Activated CD4-positive, alpha-beta T cell treated with anti-CD3 and anti-CD28 coated beads, Interleukin-2, amount 50 U/mL, for 48 hours (primary cell): ENCODE measurements around the gene SLF1.

Source experiments
- DNase-seq, 2 experiments: peaks; one replicate each; pipeline ENCODE4 v3.0.0-alpha.2; 2020

The SLF1 gene

DNA sequence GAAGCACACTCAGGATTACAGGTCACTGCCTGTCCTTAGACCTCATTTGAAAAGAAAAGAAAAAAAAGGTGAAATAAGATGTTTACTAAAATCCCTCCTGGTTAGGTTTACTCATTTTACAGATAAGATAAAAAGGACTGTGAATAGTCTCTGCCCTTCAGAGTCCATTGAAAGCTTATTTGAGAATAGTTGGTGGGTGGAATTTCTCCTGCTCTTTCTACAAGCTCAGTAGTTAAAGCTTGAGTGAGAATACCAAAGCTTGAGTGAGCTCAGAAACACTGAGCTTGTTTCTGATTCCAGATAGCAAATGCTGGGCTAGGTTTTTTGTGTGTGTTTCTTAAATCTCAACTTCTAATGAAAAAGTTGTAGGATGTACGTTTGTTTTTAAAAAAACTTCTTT, 106.7 kb downstream of the SLF1 start:
- no peak for DNase-seq

DNA sequence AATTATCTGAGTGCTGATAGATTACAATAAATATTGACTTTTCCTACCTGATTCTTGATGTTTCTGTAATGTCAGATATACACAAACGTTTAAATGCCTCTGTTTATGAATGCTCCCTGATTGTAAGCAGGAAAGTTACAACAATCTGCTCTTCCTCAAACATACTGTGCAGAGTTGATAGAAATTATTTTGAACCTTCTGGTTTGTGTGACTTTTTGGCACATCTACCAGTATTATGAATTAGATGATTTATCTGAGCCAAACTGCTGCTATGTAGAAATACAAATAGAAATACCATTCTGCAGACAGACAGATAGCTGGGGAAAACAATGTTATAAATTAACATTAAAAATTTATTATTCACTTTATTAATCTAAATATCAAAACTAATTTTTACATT, 113.0 kb downstream of the SLF1 start:
- DNase-seq, result no peak

- no peak for DNase-seq
Measured at GRCh38 chr5:94736498-94736897, 118.0 kb downstream of the SLF1 start.

DNA sequence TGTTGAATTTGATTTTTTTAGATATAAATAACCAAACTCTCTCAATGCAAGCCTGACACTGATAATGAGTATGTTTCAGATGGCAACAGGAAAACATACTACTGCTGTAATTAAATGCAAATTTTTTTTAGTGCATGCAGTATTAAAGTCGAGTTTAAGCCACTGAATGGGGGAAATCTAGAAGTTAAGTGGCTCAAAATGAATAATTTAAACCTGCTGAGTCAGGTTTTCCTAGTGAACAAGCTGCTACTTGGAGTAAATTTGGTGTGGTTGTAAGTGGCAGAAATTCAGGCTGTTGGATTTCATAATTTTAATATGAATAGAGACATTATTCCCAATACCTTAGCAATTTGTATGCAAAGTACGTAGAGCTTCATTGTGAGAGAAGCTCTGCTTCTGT, 121.8 kb downstream of the SLF1 start:
- DNase-seq, result no peak

- DNase-seq, result no peak
Measured at GRCh38 chr5:94742852-94743251, 124.4 kb downstream of the SLF1 start.

- no peak for DNase-seq
Measured at GRCh38 chr5:94744906-94745305, 126.4 kb downstream of the SLF1 start.

DNA sequence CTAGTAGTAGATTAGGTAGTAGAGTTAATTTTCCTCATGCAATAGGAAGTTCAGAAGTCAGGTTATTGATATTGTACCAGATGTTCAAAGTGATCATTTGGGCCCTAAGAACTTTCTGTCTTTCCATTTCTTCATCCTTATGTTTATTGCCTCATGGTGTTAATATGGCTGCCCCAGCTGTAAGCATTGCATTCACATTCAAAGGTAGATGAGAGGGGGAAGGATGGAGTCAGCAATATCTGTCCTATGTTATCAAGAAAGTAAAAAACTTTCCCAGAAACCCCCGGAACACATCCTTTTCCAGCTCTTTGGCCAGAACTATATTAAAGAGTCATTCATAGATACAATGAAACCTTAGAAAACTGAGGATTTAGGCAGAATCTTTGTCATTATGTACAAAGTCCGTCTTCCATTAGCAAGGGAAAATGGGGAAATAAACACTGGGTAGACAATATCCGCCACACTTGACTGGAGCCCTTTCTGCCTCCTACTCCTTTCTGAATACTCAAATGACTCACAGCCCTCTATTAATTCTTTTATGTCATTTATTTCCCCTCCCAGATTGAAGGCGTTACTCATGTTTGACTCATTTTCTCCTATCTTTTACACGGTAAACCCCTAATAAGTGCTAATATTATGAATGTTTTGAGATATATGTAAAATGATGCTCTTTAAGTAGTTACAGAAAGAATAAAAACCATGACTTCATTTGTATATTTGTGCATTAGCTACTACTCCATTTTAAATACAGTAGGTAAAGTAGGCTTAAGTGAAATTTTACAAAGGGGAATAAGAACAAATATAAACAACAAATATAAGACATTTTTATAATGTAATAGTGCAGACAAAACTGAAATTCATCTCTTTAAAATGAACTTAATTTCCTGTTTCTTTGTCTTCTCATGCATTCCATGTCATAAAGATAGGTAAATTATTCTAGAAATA, 127.6 kb downstream of the SLF1 start:
- no peak for DNase-seq

- no peak for DNase-seq
Measured at GRCh38 chr5:94746731-94747124, 128.3 kb downstream of the SLF1 start.
